HG03432 (cell line): ENCODE results near the gene TKFC.

Source experiments
- ATAC-seq: cut with Tn5 transposase; IDR thresholded peaks from one replicate; pipeline ENCODE4 v1.9.1; 2021; ENCODE audit warnings: mild to moderate bottlenecking, moderate library complexity; ENCODE audit not compliant: unreplicated experiment

TKFC gene

GRCh38 chr11:61310749-61311148 lies 22.3 kb upstream of the TKFC start:
- ATAC-seq = no peak

- no peak for ATAC-seq
These were observed 17.8 kb upstream of the TKFC start for GRCh38 chr11:61315260-61315659.

DNA sequence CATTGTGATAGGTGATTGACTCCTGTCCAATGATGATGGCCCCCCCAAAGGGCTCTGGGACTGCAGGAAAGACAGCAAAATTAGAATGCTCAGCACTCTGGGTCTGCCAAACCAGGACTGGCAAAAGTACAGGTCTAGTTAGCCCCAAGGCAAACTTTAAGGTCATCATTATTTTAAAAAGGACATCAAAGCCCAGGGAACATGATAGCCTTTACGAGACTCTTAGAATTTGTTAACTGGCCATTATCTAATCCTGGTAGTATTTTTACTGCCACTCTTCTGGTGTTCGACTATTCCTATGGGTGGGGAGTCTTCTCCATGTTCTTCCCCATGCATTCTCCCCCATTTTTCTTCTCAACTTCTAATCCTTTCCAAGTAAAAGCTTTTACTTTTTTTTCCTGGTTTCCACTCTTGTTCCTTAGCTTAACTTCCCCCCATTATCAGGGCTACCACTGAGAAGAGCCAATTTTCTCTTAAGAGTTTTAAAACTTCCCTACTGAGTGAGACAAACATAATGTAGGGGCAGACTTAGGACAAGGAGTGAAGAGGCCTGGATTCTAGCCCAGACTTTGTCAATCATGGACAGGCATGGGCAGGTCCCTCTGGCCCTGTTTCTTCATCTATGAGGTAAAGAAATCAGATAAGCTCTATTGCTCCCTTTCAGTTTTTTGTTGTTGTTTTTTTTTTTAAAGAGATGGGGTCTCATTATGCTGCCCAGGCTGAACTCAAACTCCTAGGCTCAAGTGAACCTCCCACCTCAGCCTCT lies 7.2 kb upstream of the TKFC start:
- ATAC-seq = no peak

DNA sequence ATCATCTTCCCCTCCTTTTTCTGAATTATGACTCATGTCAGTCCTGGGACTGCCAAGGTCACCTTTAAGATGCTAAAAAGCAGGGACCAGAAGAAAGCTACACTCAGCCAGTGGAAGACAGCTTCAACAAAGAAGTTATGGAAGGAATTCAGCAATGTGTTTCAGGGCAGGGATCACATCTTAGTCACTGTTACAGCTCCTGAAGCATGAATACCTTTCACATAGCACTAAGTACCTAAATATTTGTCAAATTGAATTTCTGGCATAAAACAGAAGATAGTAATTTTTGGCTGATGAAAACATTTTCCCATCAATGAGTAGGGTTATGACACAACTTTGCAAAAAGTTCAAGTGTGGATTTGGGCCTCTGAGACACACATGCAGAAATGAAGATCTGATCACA lies 5.4 kb upstream of the TKFC start:
- no peak for ATAC-seq

GRCh38 chr11:61328351-61328750 lies 4.7 kb upstream of the TKFC start:
- no peak for ATAC-seq

GRCh38 chr11:61329871-61330270 lies 3.2 kb upstream of the TKFC start:
- ATAC-seq = no peak

- no peak for ATAC-seq
These were observed 1.4 kb upstream of the TKFC start for GRCh38 chr11:61331651-61332050.

DNA sequence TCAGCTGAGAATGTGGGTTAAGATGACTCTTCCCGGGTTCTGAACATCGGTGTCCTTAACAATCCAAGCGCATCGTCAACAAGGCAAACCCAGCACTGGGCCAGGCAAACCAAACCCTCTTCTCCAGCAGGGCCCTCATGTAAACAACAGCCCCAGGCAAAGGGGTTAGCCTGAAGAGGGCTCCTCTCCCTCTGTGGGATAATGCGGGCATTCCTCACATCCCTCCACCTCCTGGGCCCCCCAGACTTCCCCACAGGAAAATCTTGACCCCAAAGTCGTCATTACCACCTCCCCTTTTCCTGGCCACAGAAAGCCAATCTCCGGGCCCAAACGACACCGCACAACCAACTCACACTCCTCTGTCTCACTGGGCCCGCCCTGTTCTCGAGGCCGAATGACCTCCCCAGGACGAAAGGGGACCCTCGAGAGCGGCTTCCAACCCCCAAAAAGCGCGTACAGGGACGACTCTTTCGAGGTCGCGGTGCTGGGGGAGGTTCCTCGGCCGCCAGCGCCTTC lies 689 bp upstream of the TKFC start:
- no peak for ATAC-seq

DNA sequence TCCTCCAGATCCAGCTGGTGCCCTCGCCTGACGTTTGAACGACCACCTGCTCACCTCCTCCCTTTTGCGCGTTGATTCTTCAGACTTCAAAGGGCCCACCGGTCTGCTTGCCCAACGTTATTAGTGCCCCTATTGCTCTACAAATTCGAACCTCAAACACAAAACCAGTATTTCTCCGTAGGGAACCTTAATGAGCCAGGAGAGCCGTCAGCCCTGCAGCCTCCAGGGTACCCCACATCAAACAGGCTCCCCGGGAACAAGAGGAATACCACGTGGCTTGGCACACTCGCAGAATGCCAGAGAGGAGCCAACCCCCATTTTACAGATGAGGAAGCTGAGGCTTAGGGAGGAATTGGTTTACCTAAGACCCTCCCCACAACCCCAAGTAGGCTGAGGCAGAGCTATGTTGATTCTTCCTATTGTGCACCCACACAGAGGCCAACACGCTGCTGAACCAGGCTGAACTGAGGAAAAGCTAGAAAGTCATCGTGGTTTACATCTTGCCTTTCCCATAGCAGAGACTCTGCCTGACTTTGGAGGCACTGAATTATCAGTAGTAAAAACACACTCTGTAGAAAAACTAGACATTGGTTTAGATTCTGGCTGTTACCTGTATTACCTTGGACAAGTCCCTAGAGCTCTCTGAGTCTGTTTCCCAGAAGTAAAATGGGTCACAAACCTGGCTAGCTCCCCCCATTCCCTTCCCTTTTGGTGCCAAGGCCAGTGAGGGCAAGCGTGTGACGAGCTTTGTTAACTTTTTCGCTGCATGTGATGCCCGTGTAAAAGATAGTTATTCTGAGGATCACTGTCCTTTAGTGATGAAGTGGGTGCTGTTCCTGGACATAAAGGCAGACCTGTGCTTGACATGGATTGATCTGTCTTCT lies 764 bp downstream of the TKFC start:
- peak; percentile 5 for ATAC-seq

DNA sequence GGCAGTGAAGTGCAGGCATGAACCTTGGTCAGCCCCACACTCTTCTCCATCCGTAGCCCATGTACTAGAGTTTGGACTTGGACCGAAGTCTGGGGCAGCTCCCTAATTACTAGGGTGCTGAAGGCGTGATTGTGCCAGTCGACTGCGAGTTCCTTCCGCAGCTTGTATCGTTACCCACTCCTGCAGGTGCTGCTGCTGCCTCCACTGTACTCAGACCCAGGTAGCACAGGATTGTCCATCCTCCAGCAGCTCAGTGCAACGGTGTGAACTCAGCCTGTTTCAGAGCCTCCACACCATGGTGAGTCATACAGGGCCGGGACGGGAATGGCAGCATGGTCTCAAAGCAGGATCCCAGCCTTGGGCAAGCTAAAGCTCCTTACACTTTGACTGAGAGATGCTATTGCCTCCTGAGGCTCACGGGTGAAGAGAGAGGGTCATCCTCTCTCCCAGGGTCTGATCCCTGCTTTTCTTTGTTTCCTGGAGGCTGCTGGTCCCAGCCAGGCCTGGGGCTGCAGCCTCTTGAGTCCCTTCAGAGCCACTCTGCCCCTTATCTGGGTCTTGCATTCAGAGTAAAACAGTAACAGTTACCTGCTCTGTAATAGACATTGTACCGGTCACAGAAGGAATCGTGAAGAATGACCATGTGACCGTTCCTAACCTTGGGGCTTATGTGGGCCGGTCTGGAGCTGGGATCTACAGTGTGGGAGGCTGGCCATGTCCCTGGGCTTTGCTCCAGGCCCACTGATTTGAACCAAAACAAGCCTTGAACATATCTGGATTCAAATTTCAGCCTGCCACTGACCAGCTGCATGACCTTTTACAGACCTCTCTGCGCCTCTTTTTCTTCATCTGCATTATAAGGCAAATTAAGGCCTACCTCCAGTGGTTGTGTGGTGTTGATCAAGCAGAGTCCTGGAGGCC lies 1.7 kb downstream of the TKFC start:
- no peak for ATAC-seq

- ATAC-seq = no peak
These were observed 2.3 kb downstream of the TKFC start for GRCh38 chr11:61335355-61335710.

DNA sequence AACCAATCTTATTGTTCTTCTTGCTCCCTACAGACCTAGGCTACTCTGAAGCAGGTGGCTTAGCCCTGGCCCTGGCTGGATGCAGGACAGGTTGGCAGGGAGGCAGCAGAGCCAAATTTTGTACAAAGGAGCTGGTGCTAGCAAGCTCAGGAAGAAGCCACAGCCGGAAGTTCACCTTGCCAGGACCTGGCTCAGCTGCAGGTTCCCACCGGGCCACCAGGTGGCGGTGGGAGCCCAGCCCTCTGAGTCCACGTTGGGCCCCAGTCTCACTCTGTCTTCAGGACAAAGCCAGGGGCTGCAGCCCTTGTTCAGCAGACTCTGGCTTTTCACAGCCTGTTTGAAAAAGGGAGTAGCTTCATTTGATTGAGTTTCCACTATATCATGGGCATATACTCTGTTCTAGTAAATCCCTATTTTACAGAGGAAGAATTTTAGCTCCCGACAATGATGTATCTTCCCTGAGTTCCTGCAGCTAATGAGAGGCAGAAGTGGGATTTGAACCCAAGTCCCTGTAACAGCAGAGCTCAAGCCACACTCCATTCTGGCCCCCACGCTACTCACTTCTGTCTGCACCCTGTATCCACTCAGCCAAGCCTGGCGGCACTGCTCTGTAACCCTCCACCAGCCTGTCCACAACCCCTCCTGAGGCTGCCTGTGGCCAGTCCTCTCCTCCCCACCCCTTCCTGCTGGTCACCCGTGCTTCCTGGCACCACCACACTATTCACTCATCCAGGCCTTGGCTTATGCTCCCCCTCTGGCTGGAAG lies 3.3 kb downstream of the TKFC start:
- peak; percentile 56 for ATAC-seq

- no peak for ATAC-seq
These were observed 4.9 kb downstream of the TKFC start for GRCh38 chr11:61337706-61338470.

- no peak for ATAC-seq
These were observed 5.9 kb downstream of the TKFC start for GRCh38 chr11:61338783-61339489.

DNA sequence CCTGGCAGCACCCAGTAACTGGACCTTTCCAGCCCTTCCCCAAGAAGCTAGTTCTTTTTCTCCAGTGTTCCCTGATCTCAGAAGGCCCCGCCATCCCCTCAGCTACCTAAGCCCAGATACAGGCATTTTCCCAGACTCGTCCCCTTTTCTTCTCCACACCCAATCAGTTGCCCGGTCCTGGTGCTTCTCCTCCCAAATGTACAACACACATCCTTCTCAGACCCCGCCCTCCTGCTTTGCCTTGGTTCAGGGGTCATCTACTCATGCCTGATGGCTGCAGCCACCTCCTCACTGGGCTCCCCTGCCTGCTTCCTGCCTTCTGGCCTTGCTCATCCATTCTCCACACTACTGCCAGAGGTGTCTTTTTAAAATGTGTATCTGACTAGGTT lies 6.5 kb downstream of the TKFC start:
- no peak for ATAC-seq

DNA sequence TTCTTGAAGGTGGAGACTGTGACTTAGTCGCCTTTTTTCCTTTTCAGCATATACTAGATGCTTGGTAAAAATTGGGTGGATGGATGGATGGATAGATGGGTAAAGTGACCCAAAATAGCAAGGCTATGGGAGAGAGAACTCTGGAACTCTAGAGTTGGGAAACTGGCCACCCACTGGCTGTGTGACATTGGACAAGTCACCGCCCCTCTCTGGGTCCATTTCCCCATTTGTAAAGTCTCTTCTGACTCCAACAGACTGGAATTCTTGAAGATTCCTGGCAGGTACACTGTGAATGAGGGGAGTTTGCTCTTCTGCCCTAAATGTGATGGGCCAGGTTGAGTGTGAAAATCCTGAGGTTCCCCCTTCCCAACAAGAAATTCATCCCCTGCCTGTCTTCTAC lies 8.0 kb downstream of the TKFC start:
- ATAC-seq = no peak

DNA sequence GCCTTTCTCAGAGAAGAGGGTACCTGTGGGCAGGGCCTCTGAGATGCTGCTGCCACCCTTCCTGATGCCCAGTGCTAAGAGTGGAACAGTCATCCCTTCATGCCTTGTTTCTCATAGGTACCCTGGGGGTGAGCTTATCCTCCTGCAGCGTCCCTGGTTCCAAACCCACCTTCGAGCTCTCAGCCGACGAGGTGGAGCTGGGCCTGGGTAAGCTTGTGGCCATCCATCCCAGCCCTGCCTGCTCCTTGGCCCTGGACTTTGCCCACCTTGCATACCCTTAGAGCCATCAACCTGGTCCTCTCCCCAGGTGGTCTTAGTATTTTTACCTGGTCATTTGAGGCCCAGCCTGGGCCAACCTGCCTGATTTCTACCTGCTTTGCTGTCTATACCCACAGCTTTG lies 8.7 kb downstream of the TKFC start:
- no peak for ATAC-seq

- ATAC-seq = no peak
These were observed 9.3 kb downstream of the TKFC start for GRCh38 chr11:61342207-61342803.
